ENCODE results near the gene ACER2.
A peak's percentile ranks its signal among the peaks of the same experiment; 100 is the strongest.
"Not testable (repeated sequence)": the region's sequence is repeated elsewhere in the genome, so short reads cannot be mapped to it uniquely, and the experiment has no call there.

ACER2 gene

GRCh38 chr9:19408693-19409400 lies at the start of gene ACER2:
Gene ACER2, plus strand, starts transcription at chr9:19409009. Its CDS starts 76 bp downstream, at chr9:19409085.
- peak; percentile 96 to 97 for DNase-seq (ENCODE audit: low read depth in 2 of 2)

DNA sequence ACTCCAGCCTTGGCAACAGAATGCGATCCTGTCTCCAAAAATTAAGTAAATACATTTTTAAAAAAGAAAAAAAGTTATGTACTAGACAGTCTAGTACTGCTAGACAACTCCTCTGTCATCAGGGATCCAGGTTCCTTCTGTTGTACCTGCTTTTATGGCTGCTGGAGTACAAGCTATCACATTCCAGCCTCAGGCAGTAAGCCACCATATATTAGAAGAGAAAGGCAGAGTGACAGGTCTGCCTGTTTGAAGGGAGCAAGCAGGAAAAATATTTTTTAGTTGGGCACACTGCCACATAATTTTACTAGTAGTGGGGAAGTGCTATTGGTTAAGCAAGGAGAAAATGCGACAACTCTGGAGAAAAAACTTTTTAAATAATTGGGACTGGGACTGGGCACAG lies 39.7 kb upstream of the ACER2 start:
- DNase-seq (ENCODE audit: low read depth in 2 of 2) = no peak

GRCh38 chr9:19371942-19372341 lies 36.9 kb upstream of the ACER2 start:
- DNase-seq (ENCODE audit: low read depth in 2 of 2) = no peak

GRCh38 chr9:19372567-19372966 lies 36.2 kb upstream of the ACER2 start:
- DNase-seq (ENCODE audit: low read depth in 2 of 2) = no peak

DNA sequence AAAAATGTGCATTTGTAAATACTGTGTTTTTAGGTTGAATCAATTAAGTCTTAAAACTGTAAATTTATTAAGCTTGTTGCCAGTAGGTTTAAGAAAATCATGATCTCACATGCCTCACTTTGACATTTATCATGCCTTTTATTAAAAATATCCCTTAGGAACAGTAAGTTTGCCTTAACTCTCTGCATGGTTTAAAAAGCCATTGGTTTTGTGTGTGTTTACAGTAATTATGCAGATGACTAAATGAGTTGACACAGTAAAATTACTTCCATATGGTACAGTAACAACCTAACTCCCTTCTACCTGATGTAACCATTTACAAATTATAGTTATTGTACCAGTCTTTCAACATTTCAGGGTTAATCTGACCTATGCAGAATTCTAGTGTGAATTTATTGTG lies 35.3 kb upstream of the ACER2 start:
- no peak for DNase-seq (ENCODE audit: low read depth in 2 of 2)

- DNase-seq (ENCODE audit: low read depth in 2 of 2) = no peak
These were observed 33.3 kb upstream of the ACER2 start for GRCh38 chr9:19375538-19375937.

DNA sequence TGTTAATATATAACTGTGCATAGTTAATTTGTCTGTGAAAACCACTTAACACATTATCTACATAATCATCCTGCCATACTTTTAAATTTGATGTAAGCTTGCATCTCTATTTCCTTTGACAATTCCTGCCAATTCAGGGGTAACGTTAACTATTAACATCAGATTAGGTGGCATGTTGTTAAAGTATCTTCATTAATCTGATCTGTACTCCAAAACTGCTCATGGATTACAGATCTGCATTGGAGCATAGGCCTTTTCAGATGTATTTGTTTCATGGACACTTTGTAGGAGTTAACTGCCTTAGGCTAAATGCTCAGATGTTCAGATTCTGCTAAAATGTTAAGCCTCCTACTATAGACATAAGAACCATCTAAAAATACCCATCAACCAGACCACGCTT lies 31.9 kb upstream of the ACER2 start:
- DNase-seq (ENCODE audit: low read depth in 2 of 2) = no peak

GRCh38 chr9:19378164-19378563 lies 30.6 kb upstream of the ACER2 start:
- no peak for DNase-seq (ENCODE audit: low read depth in 2 of 2)

DNA sequence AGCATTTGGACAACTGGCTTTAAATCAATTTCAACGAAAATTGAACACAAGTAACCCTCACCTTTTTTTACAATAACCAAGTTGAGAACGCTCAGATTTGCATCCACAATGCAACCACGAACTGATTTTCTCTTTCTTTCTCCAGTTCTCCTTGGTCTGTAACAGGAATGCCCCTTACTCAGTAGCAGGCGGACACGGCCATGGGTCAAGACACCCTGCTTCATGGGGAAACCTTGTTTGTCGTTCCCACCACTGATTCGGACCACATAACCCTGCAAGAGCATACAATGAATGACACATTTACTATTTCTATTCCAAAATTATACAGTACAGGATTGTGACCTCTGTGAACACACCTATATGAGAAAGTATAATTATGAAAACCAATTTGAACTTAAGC lies 30.2 kb upstream of the ACER2 start:
- no peak for DNase-seq (ENCODE audit: low read depth in 2 of 2)

DNA sequence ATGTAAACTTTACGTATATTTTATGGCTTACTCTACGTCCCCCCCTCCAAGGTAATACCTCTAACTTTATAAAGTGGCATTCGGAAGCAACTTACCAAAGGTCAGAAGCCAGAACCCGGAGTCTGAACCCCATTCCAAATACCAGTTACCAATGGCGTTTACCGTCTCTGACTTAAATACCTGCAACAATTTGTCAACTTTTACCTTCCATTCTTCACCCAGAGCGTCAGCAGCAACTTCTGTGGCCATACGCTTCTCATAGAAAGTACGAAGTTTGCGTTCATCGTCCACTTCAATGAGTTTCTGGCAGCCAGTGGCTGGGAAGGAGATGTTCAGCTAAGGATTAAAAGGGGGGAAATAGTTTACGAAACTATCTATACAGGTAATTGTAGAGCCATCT lies 29.5 kb upstream of the ACER2 start:
- no peak for DNase-seq (ENCODE audit: low read depth in 2 of 2)

GRCh38 chr9:19379697-19380046 lies 29.1 kb upstream of the ACER2 start:
- DNase-seq (ENCODE audit: low read depth in 2 of 2) = no peak

GRCh38 chr9:19380826-19381075 lies 28.1 kb upstream of the ACER2 start:
- DNase-seq (ENCODE audit: low read depth in 2 of 2) = no peak

- DNase-seq (ENCODE audit: low read depth in 2 of 2) = no peak
These were observed 27.2 kb upstream of the ACER2 start for GRCh38 chr9:19381656-19382055.

GRCh38 chr9:19385212-19385611 lies 23.6 kb upstream of the ACER2 start:
- DNase-seq (ENCODE audit: low read depth in 2 of 2) = not testable (repeated sequence)

DNA sequence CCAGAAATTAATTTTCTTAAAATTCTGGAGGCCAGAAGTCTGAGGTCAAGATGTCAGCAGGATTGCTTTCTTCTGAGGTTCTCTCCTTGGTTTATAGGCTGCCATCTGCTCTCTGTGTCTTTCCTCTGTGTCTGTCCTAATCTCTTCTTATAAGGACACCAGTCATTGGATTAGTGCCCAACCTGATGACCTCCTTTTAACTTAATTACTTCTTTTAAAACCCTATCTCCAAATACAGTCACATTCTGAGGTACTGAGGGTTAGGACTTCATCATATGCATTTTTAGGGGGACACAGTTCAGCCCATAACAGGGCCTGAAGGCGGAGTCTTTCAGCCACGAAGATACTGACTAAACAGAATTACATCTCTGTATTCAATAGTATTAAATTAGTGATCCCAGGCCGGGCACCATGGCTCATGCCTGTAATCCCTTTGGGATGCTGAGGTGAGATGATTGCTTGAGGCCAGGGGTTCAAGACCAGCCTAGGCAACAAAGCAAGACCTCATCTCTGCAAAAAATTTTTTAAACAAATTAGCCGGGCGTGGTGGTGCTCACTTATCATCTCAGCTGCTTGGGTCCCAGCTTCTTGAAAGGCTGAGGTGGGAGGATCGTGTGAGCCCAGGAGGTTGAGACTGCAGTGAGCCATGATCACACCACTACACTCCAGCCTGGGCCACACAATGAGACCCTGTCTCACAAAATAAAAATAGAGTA lies 22.9 kb upstream of the ACER2 start:
- no peak for DNase-seq (ENCODE audit: low read depth in 2 of 2)

DNA sequence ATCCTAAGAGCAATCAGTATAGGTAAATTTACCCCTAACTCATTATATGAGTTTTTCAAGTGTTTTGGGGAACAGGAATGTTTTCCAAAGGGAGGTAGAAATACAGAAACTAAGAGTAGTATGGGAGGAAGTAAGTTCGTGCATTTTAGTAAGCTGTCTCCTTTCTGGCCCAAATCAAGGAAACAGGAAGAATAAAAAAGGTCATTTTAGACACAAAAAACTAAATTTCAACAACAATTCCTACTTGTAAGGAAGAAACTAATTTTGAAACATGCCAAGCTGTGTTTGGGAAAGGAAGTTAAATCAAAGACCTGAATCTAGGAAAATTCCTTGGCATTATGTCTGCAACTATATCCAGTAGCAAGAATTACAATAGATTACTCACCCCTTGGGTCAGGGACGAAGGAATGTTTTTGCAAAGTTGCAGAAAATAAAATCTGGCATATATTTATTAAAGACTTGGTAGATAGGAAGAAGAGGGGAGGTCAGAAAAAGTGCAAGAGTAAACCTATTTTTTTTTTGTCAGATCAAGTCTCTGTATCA lies 22.2 kb upstream of the ACER2 start:
- DNase-seq (ENCODE audit: low read depth in 2 of 2) = no peak

DNA sequence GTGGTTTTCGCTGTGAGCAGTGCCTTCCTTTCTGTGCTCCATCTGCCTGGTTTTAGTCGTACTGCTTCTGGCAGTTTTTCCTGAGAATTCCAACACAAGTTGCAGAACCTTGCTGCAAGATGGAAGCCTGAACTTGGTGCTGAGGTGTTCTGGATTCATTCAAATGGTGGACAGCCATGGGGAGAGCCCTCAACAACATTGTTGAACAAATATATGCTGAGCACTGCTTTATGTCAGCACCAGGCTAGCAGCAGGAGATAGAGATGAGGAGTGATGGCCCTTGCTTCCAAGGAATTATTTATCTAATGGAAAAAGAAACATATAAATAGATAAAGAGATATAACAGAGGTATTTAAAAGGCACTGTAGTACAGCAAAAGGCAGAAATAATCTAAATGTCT lies 21.5 kb upstream of the ACER2 start:
- DNase-seq (ENCODE audit: low read depth in 2 of 2) = no peak

GRCh38 chr9:19389539-19389938 lies 19.3 kb upstream of the ACER2 start:
- not testable (repeated sequence) for DNase-seq (ENCODE audit: low read depth in 2 of 2)

DNA sequence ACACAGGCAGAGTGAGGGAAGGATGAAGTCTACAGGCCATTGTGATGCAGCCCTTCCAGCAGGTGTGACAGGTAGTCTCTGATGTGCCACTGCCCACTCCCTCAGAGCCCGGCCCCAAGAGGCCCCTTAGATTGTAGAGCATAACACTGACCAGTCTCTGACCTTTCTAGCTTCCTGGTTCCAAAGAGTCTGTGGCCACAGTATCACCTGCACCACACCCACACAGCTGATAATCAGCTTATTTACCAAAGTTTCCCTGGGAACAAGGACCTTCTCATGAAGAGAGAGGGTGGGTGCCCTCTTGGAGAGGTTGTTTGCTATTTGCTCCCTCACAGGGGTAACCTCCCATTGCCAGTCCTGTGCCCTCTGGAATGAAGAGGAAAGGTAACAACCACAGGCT lies 11.0 kb upstream of the ACER2 start:
- DNase-seq (ENCODE audit: low read depth in 2 of 2) = no peak

DNA sequence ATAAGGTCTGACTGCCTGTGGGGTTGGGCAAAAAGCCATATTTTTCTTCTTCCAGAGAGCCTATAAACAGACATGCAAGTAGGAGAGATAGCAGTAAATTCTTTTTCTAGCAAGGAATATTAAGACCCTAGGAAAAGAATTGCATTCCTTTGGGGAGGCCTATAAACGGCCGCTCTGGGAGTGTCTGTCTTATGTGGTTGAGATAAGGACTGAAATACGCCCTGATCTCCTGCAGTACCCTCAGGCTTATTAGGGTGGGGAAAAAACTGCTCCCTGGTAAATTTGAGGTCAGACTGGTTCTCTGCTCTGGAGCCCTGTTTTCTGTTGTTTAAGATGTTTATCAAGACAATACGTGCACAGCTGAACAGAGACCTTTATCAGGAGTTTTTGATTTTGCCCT lies 5.6 kb upstream of the ACER2 start:
- DNase-seq (ENCODE audit: low read depth in 2 of 2) = not testable (repeated sequence)

DNA sequence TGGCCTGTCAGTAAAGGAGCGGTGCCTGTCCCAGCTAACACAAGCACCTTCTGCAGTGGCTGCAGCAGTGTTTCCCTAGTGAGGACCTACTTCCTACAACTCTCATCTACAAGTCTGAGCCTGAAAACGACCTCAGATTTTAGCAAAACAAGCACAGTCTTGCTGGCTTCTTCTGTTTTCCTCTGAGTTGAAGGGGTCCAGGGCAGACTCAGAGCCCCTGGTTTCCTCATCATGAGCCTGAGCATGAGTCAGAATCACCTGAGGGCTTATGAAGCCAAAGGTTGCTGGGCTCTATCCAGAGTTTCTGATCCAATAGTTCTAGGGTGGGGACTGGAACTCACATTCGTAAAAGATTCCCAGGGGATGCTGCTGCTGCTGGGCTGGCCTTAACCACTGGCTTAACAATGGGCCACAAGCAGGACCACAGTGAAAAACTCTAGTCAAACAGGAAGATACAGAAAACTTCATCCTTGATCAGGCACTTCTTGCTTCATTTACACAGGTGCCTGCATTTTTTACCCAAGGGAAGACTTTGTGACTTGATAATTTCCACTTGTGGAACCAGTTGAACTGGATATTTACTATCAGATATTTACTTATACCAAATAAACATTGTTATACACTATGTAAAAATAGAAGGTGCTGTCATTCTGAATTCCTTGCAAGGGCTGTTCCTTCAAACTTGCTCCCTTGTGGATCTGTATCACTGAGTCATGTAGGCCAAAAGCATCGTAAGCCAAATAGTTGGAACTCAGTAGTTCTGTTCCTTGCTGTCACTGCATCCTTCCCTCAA lies 4.3 kb upstream of the ACER2 start:
- DNase-seq (ENCODE audit: low read depth in 2 of 2) = no peak

DNA sequence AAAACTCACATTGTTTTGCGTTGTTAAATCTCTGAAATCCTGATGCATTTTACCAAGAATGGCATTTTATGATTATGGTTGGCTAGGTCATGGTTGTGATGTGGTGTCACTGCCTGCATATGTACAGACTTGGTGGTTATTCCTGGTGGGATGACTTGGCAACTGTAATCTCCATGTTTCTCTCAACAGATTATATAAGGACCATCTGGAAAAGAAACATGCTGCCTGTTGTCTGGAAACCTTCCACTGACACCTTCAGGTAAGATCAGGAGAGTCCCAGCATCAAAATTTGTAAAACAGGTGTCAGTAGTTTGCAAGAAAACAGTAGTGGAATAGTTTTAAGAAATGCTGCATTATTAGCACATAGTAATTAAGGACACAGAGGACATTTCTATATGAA lies 3.0 kb upstream of the ACER2 start:
- DNase-seq (ENCODE audit: low read depth in 2 of 2) = no peak

- DNase-seq (ENCODE audit: low read depth in 2 of 2) = no peak
These were observed 505 bp upstream of the ACER2 start for GRCh38 chr9:19408316-19408692.
